Subcutaneous abdominal adipose tissue (tissue), 5 donors: Measurements from ENCODE around the gene PLIN4.
A peak's percentile ranks its signal among the peaks of the same experiment; 100 is the strongest.

Experiments
- H3K27ac ChIP-seq: one replicate; pipeline ENCODE4 v1.7.0; 2013; ENCODE audit warnings: low read depth, mild to moderate bottlenecking, inconsistent platforms, low read length, moderate library complexity
- H3K27me3 ChIP-seq, 5 donors: one replicate each; pipeline ENCODE4 v1.7.0; 2013; ENCODE audit warnings: low read length in 5 of 5, inconsistent platforms in 1 of 5; ENCODE audit not compliant: control insufficient read depth in 5 of 5, insufficient read depth in 4 of 5
- H3K36me3 ChIP-seq, 5 donors: one replicate each; pipeline ENCODE4 v1.7.0; 2013; ENCODE audit warnings: low read length in 5 of 5; ENCODE audit not compliant: control insufficient read depth in 5 of 5, insufficient read depth in 5 of 5
- H3K4me1 ChIP-seq, 5 donors: one replicate each; pipeline ENCODE4 v1.7.0; 2013; ENCODE audit warnings: low read length in 5 of 5, mild to moderate bottlenecking in 3 of 5, moderate library complexity in 1 of 5; ENCODE audit not compliant: control insufficient read depth in 5 of 5, insufficient read depth in 5 of 5
- H3K4me3 ChIP-seq, 5 donors: one replicate each; pipeline ENCODE4 v1.7.0; 2013; ENCODE audit warnings: low read length in 5 of 5, low read depth in 1 of 5
- H3K9ac ChIP-seq, 5 donors: one replicate each; pipeline ENCODE4 v1.7.0; 2013; ENCODE audit warnings: low read length in 5 of 5, mild to moderate bottlenecking in 4 of 5, moderate library complexity in 3 of 5
- H3K9me3 ChIP-seq, 5 donors: one replicate each; pipeline ENCODE4 v1.7.0; 2013; ENCODE audit warnings: low read length in 5 of 5; ENCODE audit not compliant: control insufficient read depth in 5 of 5
- donor health status: healthy.
- donor health status: healthy.
- donor health status: healthy.
- donor health status: healthy.
- donor health status: healthy.

PLIN4 gene

GRCh38 chr19:4508698-4509097 is 9.6 kb downstream of the PLIN4 start:
- Histone ChIP-seq H3K9ac (peak overlapping the region in 1 of 5 donors; percentile 22), H3K27me3 (no peaks in the 10 kb centered on the region), H3K36me3 (peaks cover 0 to 69% (median 46%) of the 10 kb centered on the region in 5 donors), H3K27ac (peak overlapping the region; percentile 90), H3K4me3 (peak overlapping the region; percentile 26 to 70 (median 47)), H3K4me1 (peaks cover 7 to 63% (median 38%) of the 10 kb centered on the region in 5 donors), H3K9me3 (peaks cover 0 to 3% (median 0%) of the 10 kb centered on the region in 5 donors)

- Histone ChIP-seq H3K27ac (peak overlapping the region; percentile 90), H3K9ac (no peak overlapping the region), H3K4me3 (peak overlapping the region; percentile 22 to 51 (median 47))
These were observed 10.5 kb downstream of the PLIN4 start for GRCh38 chr19:4507804-4508203.

GRCh38 chr19:4507150-4507452 is 11.2 kb downstream of the PLIN4 start:
- Histone ChIP-seq H3K36me3 (peaks cover 0 to 70% (median 55%) of the 10 kb centered on the region in 5 donors), H3K9ac (peak overlapping the region in 1 of 5 donors; percentile 3), H3K27ac (peak overlapping the region; percentile 90), H3K4me3 (peak overlapping the region in 4 of 5 donors; percentile 17 to 51 (median 48)), H3K4me1 (peaks cover 9 to 70% (median 52%) of the 10 kb centered on the region in 5 donors), H3K9me3 (peaks cover 0 to 3% (median 0%) of the 10 kb centered on the region in 5 donors), H3K27me3 (no peaks in the 10 kb centered on the region)

More at GRCh38 chr19:4507804-4508203, 10.5 kb downstream of the PLIN4 start:
- Histone ChIP-seq H3K9me3 (peaks cover 0 to 3% (median 0%) of the 10 kb centered on the region in 5 donors), H3K27me3 (no peaks in the 10 kb centered on the region), H3K36me3 (peaks cover 0 to 69% (median 48%) of the 10 kb centered on the region in 5 donors), H3K4me1 (peaks cover 7 to 63% (median 46%) of the 10 kb centered on the region in 5 donors)

- H3K36me3 ChIP-seq: peaks cover 0 to 72% (median 60%) of the 10 kb centered on the region in 5 donors
- peak overlapping the region; percentile 90 for H3K27ac ChIP-seq
- peak overlapping the region in 3 of 5 donors; percentile 25 to 48 (median 38) for H3K4me3 ChIP-seq
- peaks cover 0 to 3% (median 0%) of the 10 kb centered on the region in 5 donors for H3K9me3 ChIP-seq
- peak overlapping the region in 2 of 5 donors; percentile 3 to 5 for H3K9ac ChIP-seq
- H3K4me1 ChIP-seq: peaks cover 9 to 75% (median 56%) of the 10 kb centered on the region in 5 donors
- no peaks in the 10 kb centered on the region for H3K27me3 ChIP-seq
These were observed 11.7 kb downstream of the PLIN4 start for GRCh38 chr19:4506449-4507149.

GRCh38 chr19:4505570-4506448 is 12.5 kb downstream of the PLIN4 start:
- H3K27ac ChIP-seq: peak overlapping the region; percentile 90
- H3K27me3 ChIP-seq: no peaks in the 10 kb centered on the region
- H3K4me1 ChIP-seq: peaks cover 9 to 73% (median 56%) of the 10 kb centered on the region in 5 donors
- H3K36me3 ChIP-seq: peaks cover 0 to 76% (median 67%) of the 10 kb centered on the region in 5 donors
- H3K9ac ChIP-seq: peak overlapping the region in 1 of 5 donors; percentile 5
- peak overlapping the region in 1 of 5 donors; percentile 25 for H3K4me3 ChIP-seq
- H3K9me3 ChIP-seq: peaks cover 0 to 2% (median 0%) of the 10 kb centered on the region in 5 donors

- Histone ChIP-seq H3K9ac (peak overlapping the region in 1 of 5 donors; percentile 48), H3K4me1 (peaks cover 9 to 69% (median 56%) of the 10 kb centered on the region in 5 donors), H3K36me3 (peaks cover 0 to 81% (median 71%) of the 10 kb centered on the region in 5 donors), H3K9me3 (no peaks in the 10 kb centered on the region), H3K4me3 (peak overlapping the region in 2 of 5 donors; percentile 6 to 35), H3K27me3 (no peaks in the 10 kb centered on the region), H3K27ac (peak overlapping the region; percentile 90)
These were observed 13.3 kb downstream of the PLIN4 start for GRCh38 chr19:4504891-4505569.

GRCh38 chr19:4504297-4504701 is 14.0 kb downstream of the PLIN4 start:
- peaks cover 0 to 86% (median 76%) of the 10 kb centered on the region in 5 donors for H3K36me3 ChIP-seq

GRCh38 chr19:4503825-4504170 is 14.5 kb downstream of the PLIN4 start:
- H3K9ac ChIP-seq: no peak overlapping the region
- H3K4me1 ChIP-seq: peaks cover 9 to 69% (median 56%) of the 10 kb centered on the region in 5 donors
- peak overlapping the region; percentile 90 for H3K27ac ChIP-seq
- H3K4me3 ChIP-seq: peak overlapping the region in 1 of 5 donors; percentile 35
- H3K27me3 ChIP-seq: no peaks in the 10 kb centered on the region
- H3K9me3 ChIP-seq: no peaks in the 10 kb centered on the region
- peaks cover 0 to 87% (median 76%) of the 10 kb centered on the region in 5 donors for H3K36me3 ChIP-seq

More at GRCh38 chr19:4504297-4504701, 14.0 kb downstream of the PLIN4 start:
- no peak overlapping the region for H3K9ac ChIP-seq
- H3K4me3 ChIP-seq: peak overlapping the region in 2 of 5 donors; percentile 6 to 35
- no peaks in the 10 kb centered on the region for H3K9me3 ChIP-seq
- H3K27ac ChIP-seq: peak overlapping the region; percentile 90
- no peaks in the 10 kb centered on the region for H3K27me3 ChIP-seq
- H3K4me1 ChIP-seq: peaks cover 9 to 69% (median 56%) of the 10 kb centered on the region in 5 donors

GRCh38 chr19:4503132-4503824 is 15.0 kb downstream of the PLIN4 start:
- peaks cover 9 to 64% (median 53%) of the 10 kb centered on the region in 5 donors for H3K4me1 ChIP-seq
- H3K9ac ChIP-seq: no peak overlapping the region
- no peaks in the 10 kb centered on the region for H3K27me3 ChIP-seq
- peak overlapping the region; percentile 90 for H3K27ac ChIP-seq
- H3K36me3 ChIP-seq: peaks cover 0 to 88% (median 77%) of the 10 kb centered on the region in 5 donors
- no peaks in the 10 kb centered on the region for H3K9me3 ChIP-seq
- peak overlapping the region in 1 of 5 donors; percentile 35 for H3K4me3 ChIP-seq
